ENCODE measurements around the gene ANTXR1. TPM values are rescaled to one million over a fixed set of nuclear protein-coding genes. Genes with fewer than 3 reads are reported as not detected.

ANTXR1 gene
- total RNA-seq, 1 experiment from 2014 or later, result 37.3 TPM

- Histone ChIP-seq H4K8ac (replicated peaks; ENCODE audit: insufficient read length, low read depth, low read length) (no peak overlapping the region), H4K91ac (ENCODE audit: insufficient read length, low read depth, low read length) (no peak overlapping the region), H3K79me1 (ENCODE audit: insufficient read depth, low read depth, low read length, poor library complexity, severe bottlenecking) (no peaks in the 10 kb centered on the region), H3K9me3 (ENCODE audit: control insufficient read depth, low read depth, low read length) (no peaks in the 10 kb centered on the region), H2BK5ac (ENCODE audit: insufficient read length, low read length) (no peak overlapping the region), H3K14ac (ENCODE audit: insufficient read depth, low read length) (no peak overlapping the region), H3K27me3 (ENCODE audit: insufficient read depth, low read length) (no peaks in the 10 kb centered on the region), H2BK12ac (ENCODE audit: insufficient read length, low read depth, low read length) (no peak overlapping the region), H2BK20ac (ENCODE audit: low read depth, low read length, poor library complexity, severe bottlenecking) (no peak overlapping the region), H4K5ac (ENCODE audit: insufficient read length, low read depth, low read length) (no peak overlapping the region), H2BK15ac (ENCODE audit: low read depth, low read length) (no peak overlapping the region), H3K4me2 (ENCODE audit: insufficient read depth, insufficient read length, low read length) (no peak overlapping the region), H2AK5ac (ENCODE audit: insufficient read length, low read length) (no peak overlapping the region), H4K20me1 (ENCODE audit: control insufficient read depth, insufficient read depth, insufficient read length) (no peaks in the 10 kb centered on the region), H3K23ac (ENCODE audit: insufficient read length, low read depth, low read length) (no peak overlapping the region), H3K9ac (ENCODE audit: extremely low read depth, insufficient read length, low read length) (no peak overlapping the region), H3K56ac (ENCODE audit: insufficient read length, low read depth, low read length) (no peak overlapping the region), H3K18ac (ENCODE audit: insufficient read length, low read depth, low read length) (no peak overlapping the region), H2BK120ac (ENCODE audit: low read depth, low read length, poor library complexity, severe bottlenecking) (no peak overlapping the region), H3K23me2 (ENCODE audit: insufficient read length, low read depth, low read length, poor library complexity, severe bottlenecking) (no peaks in the 10 kb centered on the region), H3K79me2 (ENCODE audit: insufficient read depth, low read length) (no peaks in the 10 kb centered on the region), H3K27ac (ENCODE audit: insufficient read length, low read depth, low read length) (no peak overlapping the region), H3K4me1 (ENCODE audit: insufficient read depth, low read length) (no peaks in the 10 kb centered on the region; the same call in 1 of the 2 replicates), H3T11ph (ENCODE audit: low read length) (no peak overlapping the region), H2AFZ (ENCODE audit: low read length) (no peak overlapping the region), H3K4ac (ENCODE audit: low read depth, low read length) (no peak overlapping the region)
- H3K4me3 Mint-ChIP-seq, result no peak overlapping the region
- H3K36me3 Mint-ChIP-seq (ENCODE audit: insufficient read depth in 1 of 3, low read depth in 3 of 3), result peaks cover 5 to 31% (median 10%) of the 10 kb centered on the region in 3 experiments; a peak in 4 of 7 replicates
- no peaks in the 10 kb centered on the region for H3K9me3 Mint-ChIP-seq
- peaks cover 2% of the 10 kb centered on the region in 2 experiments; a peak in 3 of 4 replicates for H3K4me1 Mint-ChIP-seq
- no peak overlapping the region for H3K27ac Mint-ChIP-seq
- WGBS (ENCODE audit: extremely low coverage, insufficient read length, low lambda C conversion rate), result no CpG with 5 or more reads among the region's 3 CpGs
- no peak for DNase-seq
- no peaks in the 10 kb centered on the region for H3K27me3 Mint-ChIP-seq (ENCODE audit: low read depth)
- no peak for TF ChIP-seq CTCF (conservative IDR thresholded peaks at IDR 0.05)
Observed at GRCh38 chr2:69125816-69126215, 112.8 kb downstream of the ANTXR1 start.
